WTC11 (cell line): ENCODE data around the gene RGS6. TPM values are rescaled to one million over a fixed set of nuclear protein-coding genes. Genes with fewer than 3 reads are reported as not detected.
A peak's percentile ranks its signal among the peaks of the same experiment; 100 is the strongest.

Experiments used
- ATAC-seq: fragments of 200-7000 bp; cut with Tn5 transposase; 2 replicates; pipeline ENCODE4 v1.10.0; 2021; ENCODE audit warnings: mild to moderate bottlenecking, moderate library complexity
- CTCF ChIA-PET: fragments of 300-600 bp; sonication (Branson Sonifier 250); formaldehyde crosslinking; loops from one replicate; lab custom pipeline; 2021; ENCODE audit warnings: antibody characterized with exemption; lab: Charles Lee
- POLR2A ChIA-PET: fragments of 350-600 bp; sonication (Branson Sonifier 250); formaldehyde crosslinking; loops from one replicate; lab custom pipeline; 2021; ENCODE audit warnings: antibody characterized with exemption; lab: Charles Lee
- DNase-seq: peaks from one replicate; pipeline ENCODE4 v3.0.0; 2021; ENCODE audit warnings: low spot score
- H3K27ac Mint-ChIP-seq: 2 replicates; pipeline ENCODE4 v1.8.0; 2021; ENCODE audit warnings: mixed read lengths
- H3K27me3 Mint-ChIP-seq: 2 replicates; pipeline ENCODE4 v1.8.0; 2021; ENCODE audit warnings: low read depth, mild to moderate bottlenecking, moderate library complexity, mixed read lengths
- H3K36me3 Mint-ChIP-seq: 2 replicates; pipeline ENCODE4 v1.8.0; 2021; ENCODE audit warnings: mixed read lengths
- H3K4me1 Mint-ChIP-seq: 2 replicates; pipeline ENCODE4 v1.8.0; 2022; ENCODE audit warnings: mixed read lengths
- H3K4me3 Mint-ChIP-seq: 2 replicates; pipeline ENCODE4 v1.8.0; 2021; ENCODE audit warnings: mild to moderate bottlenecking, moderate library complexity, mixed read lengths
- H3K9me3 Mint-ChIP-seq: 2 replicates; pipeline ENCODE4 v1.8.0; 2021; ENCODE audit warnings: mixed read lengths
- AR ChIP-seq: fragments of 250-450 bp; sonication (Bioruptor Pico); IDR thresholded peaks from 2 replicates; pipeline ENCODE4 v1.9.0; 2021; ENCODE audit warnings: mild to moderate bottlenecking
- ETV6 ChIP-seq: sonication (generic); formaldehyde crosslinking; IDR thresholded peaks from 2 replicates; pipeline ENCODE4 v1.8.1; 2022; ENCODE audit warnings: mild to moderate bottlenecking, missing genetic modification reagents
- TP53 ChIP-seq: sonication (generic); formaldehyde crosslinking; IDR thresholded peaks from 2 replicates; pipeline ENCODE4 v1.8.1; 2023; ENCODE audit warnings: mild to moderate bottlenecking, missing genetic modification reagents
- ZBTB43 ChIP-seq: sonication (generic); formaldehyde crosslinking; IDR thresholded peaks from 2 replicates; pipeline ENCODE4 v1.8.1; 2023; ENCODE audit warnings: mild to moderate bottlenecking, missing genetic modification reagents
- ZNF532 ChIP-seq: fragments of 250-450 bp; sonication (Bioruptor Pico); IDR thresholded peaks from 2 replicates; pipeline ENCODE4 v1.9.0; 2021; ENCODE audit warnings: mild to moderate bottlenecking, borderline replicate concordance
- total RNA-seq: library from RNA; stranded (reverse); gene quantifications from 3 replicates; pipeline ENCODE4 v1.2.3, GENCODE V29; 2021
- TF ChIP-seq, protein P1 (sequence below): sonication (generic); formaldehyde crosslinking; conservative IDR thresholded peaks from 2 replicates; pipeline ENCODE4 v1.8.1; 2022; ENCODE audit warnings: mild to moderate bottlenecking, missing genetic modification reagents
- TF ChIP-seq, protein P2 (sequence below): sonication (generic); formaldehyde crosslinking; IDR thresholded peaks from 2 replicates; pipeline ENCODE4 v1.8.0; 2023; ENCODE audit warnings: missing genetic modification reagents, mild to moderate bottlenecking, borderline replicate concordance
- TF ChIP-seq, protein P3 (sequence below): sonication (generic); formaldehyde crosslinking; IDR thresholded peaks from 2 replicates; pipeline ENCODE4 v1.8.1; 2022; ENCODE audit warnings: low read depth, mild to moderate bottlenecking, moderate library complexity, missing genetic modification reagents, borderline replicate concordance

Gene RGS6
- total RNA-seq, 1 experiment from 2014 or later = 1.0 TPM

- H3K4me3 Mint-ChIP-seq = no peak overlapping the region
- ChIA-PET POLR2A (no interaction called here), CTCF (no interaction called here)
- TF ChIP-seq AR (CRISPR knock-in tag) = no peak
- H3K27ac Mint-ChIP-seq = no peak overlapping the region
- peaks cover 25% of the 10 kb centered on the region for H3K36me3 Mint-ChIP-seq
- ATAC-seq (no peak), DNase-seq (no peak)
- H3K4me1 Mint-ChIP-seq = no peaks in the 10 kb centered on the region
- peaks cover 2% of the 10 kb centered on the region; the same call in 1 of the 2 replicates for H3K27me3 Mint-ChIP-seq
- H3K9me3 Mint-ChIP-seq = peaks cover 44% of the 10 kb centered on the region
Measured at GRCh38 chr14:72222046-72222445, 289.8 kb downstream of the RGS6 start.

GRCh38 chr14:72236629-72237028 is 304.4 kb downstream of the RGS6 start:
- ATAC-seq = no peak
- Mint-ChIP-seq H3K4me3 (no peak overlapping the region), H3K27ac (no peak overlapping the region), H3K36me3 (no peaks in the 10 kb centered on the region), H3K9me3 (peaks cover 27% of the 10 kb centered on the region), H3K27me3 (no peaks in the 10 kb centered on the region; the same call in none of the 2 replicates), H3K4me1 (no peaks in the 10 kb centered on the region)
- ChIA-PET CTCF (interaction anchor here (0.6 kb wide), 1 partner anchor 133 kb away, joined by 3 read pairs; no protein-coding TSS in a partner anchor), POLR2A (no interaction called here)
- DNase-seq = peak; percentile 14
- TF ChIP-seq ETV6 (CRISPR knock-in tag) = no peak
- no peak for TF ChIP-seq TP53 (CRISPR knock-in tag)
- TF ChIP-seq, all 79 proteins: peak for 0

DNA sequence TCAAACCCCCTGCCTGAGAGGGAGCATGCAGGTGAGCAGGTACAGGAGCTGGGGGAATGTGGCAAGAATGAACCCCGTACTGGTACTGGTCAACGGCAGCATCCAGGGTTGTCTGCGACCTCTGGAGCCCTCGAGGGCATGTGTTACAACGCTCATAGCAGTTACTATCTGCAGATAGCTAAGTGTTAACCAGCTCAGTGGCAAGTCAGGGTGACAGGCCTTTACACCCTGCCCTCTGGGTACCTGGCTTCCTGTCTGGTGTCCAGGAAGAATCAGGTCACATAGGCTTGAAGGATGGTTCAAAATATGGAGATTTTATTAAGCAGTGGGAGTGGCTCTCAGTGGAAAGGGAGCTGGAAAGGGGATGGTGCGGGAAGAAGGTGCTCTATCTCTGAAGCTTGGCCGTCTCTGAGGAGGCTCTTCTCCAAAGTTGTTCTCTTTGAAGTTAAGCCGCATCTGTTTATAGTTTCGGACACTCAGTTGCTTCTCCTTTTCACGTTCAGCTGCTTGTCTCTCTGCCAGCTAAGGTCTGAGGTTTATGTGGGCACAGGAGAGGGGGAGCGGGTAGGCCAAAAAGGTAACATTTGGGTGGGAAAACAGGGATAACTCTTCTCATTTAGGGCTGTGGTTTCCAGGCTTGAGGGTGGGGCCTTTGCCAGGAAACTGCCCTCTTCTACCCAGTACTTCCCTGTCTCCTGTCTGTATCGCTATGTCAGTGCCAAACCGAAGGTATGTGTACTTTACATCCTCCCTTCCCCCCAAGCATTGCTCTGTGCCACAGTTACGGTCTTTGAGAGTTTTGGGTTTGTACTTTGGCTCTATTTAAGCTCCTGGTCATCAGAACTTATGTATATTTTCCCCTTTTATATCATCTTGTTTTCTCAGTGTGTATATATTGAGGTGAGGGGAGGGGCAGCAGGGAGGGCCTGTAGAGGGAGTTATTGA is 305.8 kb downstream of the RGS6 start:
- DNase-seq (no peak), ATAC-seq (no peak)
- peaks cover 6% of the 10 kb centered on the region; the same call in 1 of the 2 replicates for H3K36me3 Mint-ChIP-seq
- peaks cover 8% of the 10 kb centered on the region for H3K4me1 Mint-ChIP-seq
- CTCF ChIA-PET = no interaction called here
- TF ChIP-seq ZBTB43 (no peak), ZNF532 (CRISPR knock-in tag) (no peak)
- TF ChIP-seq, protein P1, sequence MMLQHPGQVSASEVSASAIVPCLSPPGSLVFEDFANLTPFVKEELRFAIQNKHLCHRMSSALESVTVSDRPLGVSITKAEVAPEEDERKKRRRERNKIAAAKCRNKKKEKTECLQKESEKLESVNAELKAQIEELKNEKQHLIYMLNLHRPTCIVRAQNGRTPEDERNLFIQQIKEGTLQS (CRISPR knock-in tag) = no peak
- TF ChIP-seq, protein P2, sequence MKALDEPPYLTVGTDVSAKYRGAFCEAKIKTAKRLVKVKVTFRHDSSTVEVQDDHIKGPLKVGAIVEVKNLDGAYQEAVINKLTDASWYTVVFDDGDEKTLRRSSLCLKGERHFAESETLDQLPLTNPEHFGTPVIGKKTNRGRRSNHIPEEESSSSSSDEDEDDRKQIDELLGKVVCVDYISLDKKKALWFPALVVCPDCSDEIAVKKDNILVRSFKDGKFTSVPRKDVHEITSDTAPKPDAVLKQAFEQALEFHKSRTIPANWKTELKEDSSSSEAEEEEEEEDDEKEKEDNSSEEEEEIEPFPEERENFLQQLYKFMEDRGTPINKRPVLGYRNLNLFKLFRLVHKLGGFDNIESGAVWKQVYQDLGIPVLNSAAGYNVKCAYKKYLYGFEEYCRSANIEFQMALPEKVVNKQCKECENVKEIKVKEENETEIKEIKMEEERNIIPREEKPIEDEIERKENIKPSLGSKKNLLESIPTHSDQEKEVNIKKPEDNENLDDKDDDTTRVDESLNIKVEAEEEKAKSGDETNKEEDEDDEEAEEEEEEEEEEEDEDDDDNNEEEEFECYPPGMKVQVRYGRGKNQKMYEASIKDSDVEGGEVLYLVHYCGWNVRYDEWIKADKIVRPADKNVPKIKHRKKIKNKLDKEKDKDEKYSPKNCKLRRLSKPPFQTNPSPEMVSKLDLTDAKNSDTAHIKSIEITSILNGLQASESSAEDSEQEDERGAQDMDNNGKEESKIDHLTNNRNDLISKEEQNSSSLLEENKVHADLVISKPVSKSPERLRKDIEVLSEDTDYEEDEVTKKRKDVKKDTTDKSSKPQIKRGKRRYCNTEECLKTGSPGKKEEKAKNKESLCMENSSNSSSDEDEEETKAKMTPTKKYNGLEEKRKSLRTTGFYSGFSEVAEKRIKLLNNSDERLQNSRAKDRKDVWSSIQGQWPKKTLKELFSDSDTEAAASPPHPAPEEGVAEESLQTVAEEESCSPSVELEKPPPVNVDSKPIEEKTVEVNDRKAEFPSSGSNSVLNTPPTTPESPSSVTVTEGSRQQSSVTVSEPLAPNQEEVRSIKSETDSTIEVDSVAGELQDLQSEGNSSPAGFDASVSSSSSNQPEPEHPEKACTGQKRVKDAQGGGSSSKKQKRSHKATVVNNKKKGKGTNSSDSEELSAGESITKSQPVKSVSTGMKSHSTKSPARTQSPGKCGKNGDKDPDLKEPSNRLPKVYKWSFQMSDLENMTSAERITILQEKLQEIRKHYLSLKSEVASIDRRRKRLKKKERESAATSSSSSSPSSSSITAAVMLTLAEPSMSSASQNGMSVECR (CRISPR knock-in tag) = no peak
- TF ChIP-seq, protein P3, sequence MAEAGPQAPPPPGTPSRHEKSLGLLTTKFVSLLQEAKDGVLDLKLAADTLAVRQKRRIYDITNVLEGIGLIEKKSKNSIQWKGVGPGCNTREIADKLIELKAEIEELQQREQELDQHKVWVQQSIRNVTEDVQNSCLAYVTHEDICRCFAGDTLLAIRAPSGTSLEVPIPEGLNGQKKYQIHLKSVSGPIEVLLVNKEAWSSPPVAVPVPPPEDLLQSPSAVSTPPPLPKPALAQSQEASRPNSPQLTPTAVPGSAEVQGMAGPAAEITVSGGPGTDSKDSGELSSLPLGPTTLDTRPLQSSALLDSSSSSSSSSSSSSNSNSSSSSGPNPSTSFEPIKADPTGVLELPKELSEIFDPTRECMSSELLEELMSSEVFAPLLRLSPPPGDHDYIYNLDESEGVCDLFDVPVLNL (CRISPR knock-in tag) = no peak
- H3K27me3 Mint-ChIP-seq = no peaks in the 10 kb centered on the region; the same call in none of the 2 replicates
- peaks cover 22% of the 10 kb centered on the region for H3K9me3 Mint-ChIP-seq
- no peak overlapping the region for H3K27ac Mint-ChIP-seq
- POLR2A ChIA-PET = no interaction called here
- no peak overlapping the region for H3K4me3 Mint-ChIP-seq
